ENCODE measurements around the gene ZP3. TPM values are rescaled to one million over a fixed set of nuclear protein-coding genes. Genes with fewer than 3 reads are reported as not detected.
A peak's percentile ranks its signal among the peaks of the same experiment; 100 is the strongest.
"Not testable (repeated sequence)": the region's sequence is repeated elsewhere in the genome, so short reads cannot be mapped to it uniquely, and the experiment has no call there.

The ZP3 gene
- 1.6 TPM in 1 of 2 replicates, not detected in the other for total RNA-seq
- polyA plus RNA-seq (2012), result 7.7 TPM

DNA sequence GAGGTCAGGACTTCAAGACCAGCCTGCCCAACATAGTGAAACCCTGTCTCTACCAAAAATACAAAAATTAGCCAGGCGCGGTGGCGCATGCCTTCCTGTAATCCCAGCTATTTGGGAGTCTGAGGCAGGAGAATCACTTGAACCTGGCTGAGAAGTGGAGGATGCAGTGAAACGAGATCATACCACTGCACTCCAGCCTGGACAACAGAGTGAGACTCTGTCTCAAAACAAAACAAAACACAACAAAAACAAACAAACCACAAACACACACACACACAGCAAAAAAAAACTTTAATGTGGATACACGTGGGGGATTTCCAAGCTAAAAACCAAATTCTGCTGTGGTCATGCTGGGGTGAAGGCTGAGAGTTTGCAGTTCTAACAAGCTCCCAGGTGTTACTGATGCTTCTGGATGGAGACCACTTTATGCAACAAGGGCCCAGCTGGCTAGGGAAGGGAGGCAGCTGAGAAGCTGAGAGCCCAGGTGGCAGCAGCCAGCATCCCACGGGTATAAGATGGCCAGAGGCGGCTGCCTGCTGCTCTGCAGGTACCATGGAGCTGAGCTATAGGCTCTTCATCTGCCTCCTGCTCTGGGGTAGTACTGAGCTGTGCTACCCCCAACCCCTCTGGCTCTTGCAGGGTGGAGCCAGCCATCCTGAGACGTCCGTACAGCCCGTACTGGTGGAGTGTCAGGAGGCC is at the start of gene ZP3:
Gene ZP3 (plus strand): TSS at position 538 of the 699 bp plus-strand sequence. CDS start 15 bp downstream, at position 553.
- DNase-seq (ENCODE audit: low read depth), result no peak

GRCh38 chr7:76375251-76375650 is 49.5 kb upstream of the ZP3 start:
- no peak for DNase-seq (ENCODE audit: low read depth)

- no peak for DNase-seq (ENCODE audit: low read depth)
Measured at GRCh38 chr7:76377186-76377918, 47.4 kb upstream of the ZP3 start.

DNA sequence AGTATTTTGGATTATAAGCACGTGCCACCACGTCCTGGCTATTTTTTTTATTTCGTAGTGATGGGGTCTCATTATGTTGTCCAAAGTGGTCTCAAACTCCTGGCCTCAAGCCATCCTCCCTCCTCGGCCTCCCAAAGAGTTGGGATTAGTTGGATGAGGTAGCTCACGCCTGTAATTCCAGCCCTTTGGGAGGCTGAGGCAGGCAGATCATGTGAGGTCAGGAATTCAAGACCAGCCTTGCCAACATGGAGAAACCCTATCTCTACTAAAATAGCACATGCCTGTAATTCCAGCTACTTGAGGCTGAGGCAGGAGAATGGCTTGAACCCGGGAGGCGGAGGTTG is 44.2 kb upstream of the ZP3 start:
- peak; percentile 72 for DNase-seq (ENCODE audit: low read depth)

DNA sequence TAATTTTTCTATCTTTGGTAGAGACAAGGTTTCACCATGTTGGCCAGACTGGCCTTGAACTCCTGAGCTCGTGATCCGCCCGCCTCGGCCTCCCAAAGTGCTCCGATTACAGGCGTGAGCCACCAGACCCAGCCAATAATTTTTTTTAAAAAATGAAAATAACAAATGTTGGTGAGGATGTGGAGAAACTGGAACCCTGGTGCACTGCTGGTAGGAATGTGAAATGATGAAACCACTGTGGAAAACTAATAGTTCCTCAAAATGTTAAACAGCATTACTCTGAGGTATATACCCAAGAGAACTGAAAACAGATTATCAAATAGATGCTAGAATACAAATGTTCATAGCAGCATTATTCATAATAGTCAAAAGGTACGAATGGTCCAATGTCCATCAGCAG is 42.9 kb upstream of the ZP3 start:
- DNase-seq (ENCODE audit: low read depth), result no peak

DNA sequence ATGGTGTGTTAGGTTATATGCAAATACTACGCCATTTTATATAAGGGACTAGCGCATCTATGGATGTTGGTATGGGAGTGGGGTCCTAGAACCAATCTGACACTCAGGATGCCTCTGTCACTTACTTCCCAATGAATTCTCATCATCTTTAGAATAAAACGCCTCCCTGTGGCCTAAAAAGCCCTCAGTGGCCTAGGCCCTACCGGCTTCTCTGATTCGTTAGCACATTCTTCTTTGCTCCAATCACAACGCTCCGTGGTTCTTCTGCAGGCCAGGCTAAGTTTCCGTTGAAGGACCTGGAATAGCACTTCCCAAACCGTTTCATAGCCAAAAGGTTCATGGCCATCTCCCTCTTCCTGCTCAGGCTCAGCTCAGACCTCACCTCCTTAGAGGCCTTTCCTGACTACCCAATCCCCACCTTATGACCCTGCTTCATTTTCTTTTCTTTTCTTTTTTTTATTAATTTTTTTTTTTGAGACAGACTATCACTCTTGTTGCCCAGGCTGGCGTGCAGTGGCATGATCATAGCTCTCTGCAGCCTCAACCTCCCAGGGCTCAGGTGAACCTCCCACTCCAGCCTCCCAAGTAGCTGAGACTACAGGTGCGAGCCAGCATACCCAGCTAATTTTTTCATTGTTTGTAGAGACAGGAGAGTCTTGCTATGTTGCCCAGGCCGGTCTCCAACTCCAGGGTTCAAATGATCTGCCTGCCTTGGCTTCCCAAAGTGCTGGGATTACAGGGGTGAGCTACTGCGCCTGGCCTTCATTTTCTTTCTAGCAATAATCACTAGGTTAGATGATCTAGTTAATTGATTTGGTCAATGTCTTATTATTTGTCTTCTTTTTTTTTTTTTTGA is 41.4 kb upstream of the ZP3 start:
- no peak for DNase-seq (ENCODE audit: low read depth)

- peak; percentile 35 for DNase-seq (ENCODE audit: low read depth)
Measured at GRCh38 chr7:76386691-76387260, 38.0 kb upstream of the ZP3 start.

- DNase-seq (ENCODE audit: low read depth), result not testable (repeated sequence)
Measured at GRCh38 chr7:76387789-76388188, 37.0 kb upstream of the ZP3 start.

GRCh38 chr7:76390092-76390491 is 34.7 kb upstream of the ZP3 start:
- DNase-seq (ENCODE audit: low read depth), result no peak

DNA sequence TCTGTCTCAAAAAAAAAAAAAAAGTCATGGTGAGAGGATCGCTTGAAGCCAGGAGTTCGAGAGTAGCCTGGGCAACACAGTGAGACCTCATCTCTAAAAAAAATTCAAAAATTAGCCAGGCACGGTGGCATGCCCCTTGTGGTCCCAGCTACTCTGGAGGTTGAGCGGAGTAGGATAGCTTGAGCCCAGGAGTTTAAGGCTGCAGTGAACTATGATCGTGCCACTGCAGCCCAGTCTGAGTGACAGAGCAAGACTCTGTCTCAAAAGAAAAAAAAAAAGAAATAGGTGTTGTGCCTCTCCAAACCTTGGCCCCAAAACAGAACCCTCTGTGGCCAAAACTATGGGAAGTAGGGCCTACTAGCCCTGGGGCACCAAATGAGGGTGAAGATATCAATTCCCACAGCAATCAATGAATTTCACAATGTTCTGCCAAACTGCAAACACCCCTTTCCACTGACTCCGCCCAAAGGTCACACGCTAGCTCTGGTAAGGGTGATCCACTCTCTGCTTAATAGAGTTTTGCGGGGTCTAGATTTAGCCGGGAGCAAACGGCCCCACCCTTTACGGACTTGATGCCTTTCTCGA is 32.1 kb upstream of the ZP3 start:
- DNase-seq (ENCODE audit: low read depth), result no peak

DNA sequence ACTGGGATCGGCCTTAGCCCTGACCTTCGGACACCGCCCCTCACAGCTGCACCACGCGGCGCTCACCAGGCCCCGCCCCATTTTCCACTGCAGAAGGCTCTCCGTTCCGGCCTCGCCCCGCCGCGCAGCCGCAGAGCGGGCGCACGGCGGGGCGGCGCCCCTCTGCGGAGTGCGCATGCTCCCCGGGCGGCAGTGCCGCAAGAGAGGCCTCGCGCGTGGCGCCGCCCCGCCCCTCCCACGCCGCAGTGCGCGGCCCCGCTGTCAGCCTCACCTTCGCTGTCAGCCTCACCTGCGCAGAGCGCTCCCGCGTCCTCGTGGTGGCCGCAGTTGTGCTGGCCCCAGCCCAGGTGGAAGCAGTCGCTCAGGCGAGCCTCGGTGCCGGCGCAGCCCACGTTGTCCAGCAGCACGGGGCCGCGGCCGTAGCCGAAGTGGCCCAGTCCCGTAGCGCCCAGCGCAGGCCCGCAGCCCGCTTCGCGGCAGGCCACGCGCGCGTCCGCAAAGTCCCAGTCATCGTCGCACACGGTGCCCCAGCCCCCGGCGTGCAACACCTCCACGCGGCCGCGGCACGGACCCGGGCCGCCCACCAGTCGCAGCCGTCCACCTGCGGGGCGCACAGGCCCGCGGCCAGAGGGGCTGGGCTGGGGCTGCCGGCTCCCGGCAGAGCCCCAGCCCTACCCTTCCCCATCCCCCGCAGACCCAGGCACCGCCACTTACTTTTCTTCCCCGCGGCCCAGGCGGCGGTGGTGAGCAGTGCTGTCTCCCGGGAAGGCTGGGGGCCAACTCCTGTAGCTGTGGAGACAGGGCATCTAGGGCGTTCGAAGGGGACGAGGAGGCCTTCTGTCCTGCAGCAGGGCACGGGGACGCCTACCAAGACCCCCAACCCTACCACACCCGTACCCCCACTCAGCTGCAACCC is 31.4 kb upstream of the ZP3 start:
- DNase-seq (ENCODE audit: low read depth), result peak; percentile 98

DNA sequence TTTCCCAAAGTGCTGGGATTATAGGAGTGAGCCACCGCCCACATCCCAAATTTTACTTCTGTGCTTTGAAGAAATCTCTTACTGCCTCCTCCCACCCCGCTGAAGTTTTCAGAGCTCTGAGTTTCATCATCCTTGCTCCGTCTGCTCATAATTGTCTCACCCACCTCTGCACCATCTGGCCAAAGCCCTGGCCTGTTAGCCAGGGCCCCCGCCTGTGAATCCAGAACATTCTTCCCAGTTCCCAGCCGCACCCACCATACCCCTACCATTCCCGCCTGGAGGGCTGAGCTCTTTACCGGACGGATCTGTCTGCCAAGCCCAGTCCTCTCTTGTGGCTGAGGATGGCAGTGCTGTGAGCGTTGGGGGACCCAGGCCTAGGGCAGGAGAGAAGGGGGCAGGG is 29.8 kb upstream of the ZP3 start:
- DNase-seq (ENCODE audit: low read depth), result no peak

DNA sequence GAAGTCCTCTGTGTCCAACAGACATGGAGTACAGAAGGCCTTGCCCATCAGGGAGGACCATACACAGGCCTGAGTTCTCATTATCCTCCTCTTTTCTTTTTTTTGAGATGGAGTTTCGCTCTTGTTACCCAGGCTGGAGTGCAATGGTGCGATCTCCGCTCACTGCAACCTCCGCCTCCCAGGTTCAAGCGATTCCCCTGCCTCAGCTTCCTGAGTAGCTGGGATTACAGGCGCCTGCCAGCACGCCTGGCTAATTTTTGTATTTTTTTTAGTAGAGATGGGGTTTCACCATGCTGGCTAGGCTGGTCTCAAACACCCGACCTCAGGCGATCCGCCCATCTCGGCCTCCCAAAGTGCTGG is 29.2 kb upstream of the ZP3 start:
- DNase-seq (ENCODE audit: low read depth), result not testable (repeated sequence)

- peak; percentile 34 for DNase-seq (ENCODE audit: low read depth)
Measured at GRCh38 chr7:76395965-76396726, 28.6 kb upstream of the ZP3 start.

DNA sequence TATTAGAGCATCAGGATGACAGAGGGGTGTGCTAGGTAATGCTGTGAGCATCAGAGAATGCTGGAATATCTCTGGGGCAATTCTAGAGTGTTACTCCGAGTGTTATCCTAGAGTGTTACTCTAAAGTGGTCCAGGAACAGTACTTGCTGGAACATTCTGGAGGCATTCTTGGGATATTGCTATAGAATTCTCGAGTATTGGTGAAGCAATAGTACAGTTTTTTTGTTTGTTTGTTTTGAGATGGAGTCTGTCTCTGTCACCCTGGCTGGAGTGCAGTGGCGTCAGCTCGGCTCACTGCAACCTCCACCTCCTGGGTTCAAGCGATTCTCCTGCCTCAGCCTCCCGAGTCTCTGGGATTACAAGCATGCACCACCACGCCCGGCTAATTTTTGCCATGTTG is 27.9 kb upstream of the ZP3 start:
- no peak for DNase-seq (ENCODE audit: low read depth)

DNA sequence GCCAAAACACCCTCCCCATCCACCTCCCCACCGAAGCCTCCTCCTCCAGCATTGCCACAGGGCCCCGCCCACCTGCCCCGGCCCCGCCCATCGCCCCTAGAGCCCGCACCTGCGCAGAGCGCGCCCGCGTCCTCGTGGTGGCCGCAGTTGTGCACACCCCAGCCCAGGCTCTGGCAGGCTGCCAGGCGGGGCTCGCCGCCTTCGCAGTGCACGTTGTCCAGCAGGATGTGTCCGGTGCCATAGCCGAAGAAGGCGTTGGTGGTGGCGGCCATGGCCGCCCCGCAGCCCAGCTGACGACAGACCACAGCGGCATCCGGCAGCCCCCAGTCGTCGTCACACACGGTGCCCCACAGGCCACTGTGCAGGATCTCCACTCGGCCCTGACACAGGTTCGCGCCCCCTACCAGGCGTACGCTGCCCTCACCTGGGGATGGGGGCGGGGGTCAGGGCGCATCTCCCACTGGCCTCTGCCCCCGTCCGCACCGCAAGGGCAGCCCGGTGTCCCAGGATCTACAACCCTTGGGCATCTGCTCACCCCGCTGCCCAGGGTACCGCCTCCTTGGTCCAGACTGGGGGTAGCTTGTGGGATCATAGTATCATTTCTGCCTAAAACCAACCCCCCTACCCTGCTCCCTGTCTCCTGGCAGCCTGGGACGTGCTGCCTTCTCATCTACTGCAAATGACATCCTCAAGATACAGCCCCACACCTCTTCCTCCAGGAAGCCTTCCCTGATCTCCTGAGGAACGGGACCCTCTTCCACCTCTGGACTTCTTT is 27.2 kb upstream of the ZP3 start:
- DNase-seq (ENCODE audit: low read depth), result no peak

GRCh38 chr7:76400248-76400647 is 24.5 kb upstream of the ZP3 start:
- DNase-seq (ENCODE audit: low read depth), result no peak

GRCh38 chr7:76403097-76403496 is 21.7 kb upstream of the ZP3 start:
- not testable (repeated sequence) for DNase-seq (ENCODE audit: low read depth)
